ENCODE results near the gene MMP25.

The MMP25 gene

GRCh38 chr16:3099732-3100499 lies 53.6 kb downstream of the MMP25 start:
- peak overlapping the region; percentile 17 to 36 for H3K9ac ChIP-seq (ENCODE audit: low read depth in 1 of 2, low read length in 2 of 2)
- no peaks in the 10 kb centered on the region for H3K9me3 ChIP-seq (ENCODE audit: control insufficient read depth in 2 of 2, low read length in 2 of 2)
- no peaks in the 10 kb centered on the region for H3K27me3 ChIP-seq (ENCODE audit: control insufficient read depth in 2 of 2, insufficient read depth in 2 of 2, low read length in 2 of 2)
- no peaks in the 10 kb centered on the region for H3K36me3 ChIP-seq (ENCODE audit: control insufficient read depth in 2 of 2, insufficient read depth in 2 of 2, low read length in 2 of 2)
- H3K27ac ChIP-seq (ENCODE audit: low read depth in 2 of 2, low read length in 2 of 2) = no peak overlapping the region
- H3K4me1 ChIP-seq (ENCODE audit: control insufficient read depth in 2 of 2, insufficient read depth in 2 of 2, low read length in 2 of 2) = peaks cover 5 to 12% of the 10 kb centered on the region in 2 donors
- peak overlapping the region; percentile 43 to 54 for H3K4me3 ChIP-seq (ENCODE audit: low read length in 2 of 2)

- H3K27me3 ChIP-seq (ENCODE audit: control insufficient read depth in 2 of 2, insufficient read depth in 2 of 2, low read length in 2 of 2) = no peaks in the 10 kb centered on the region
- H3K9me3 ChIP-seq (ENCODE audit: control insufficient read depth in 2 of 2, low read length in 2 of 2) = no peaks in the 10 kb centered on the region
- H3K27ac ChIP-seq (ENCODE audit: low read depth in 2 of 2, low read length in 2 of 2) = peak overlapping the region in 1 of 2 donors; percentile 23
- peak overlapping the region in 1 of 2 donors; percentile 24 for H3K9ac ChIP-seq (ENCODE audit: low read depth in 1 of 2, low read length in 2 of 2)
- no peaks in the 10 kb centered on the region for H3K36me3 ChIP-seq (ENCODE audit: control insufficient read depth in 2 of 2, insufficient read depth in 2 of 2, low read length in 2 of 2)
- H3K4me1 ChIP-seq (ENCODE audit: control insufficient read depth in 2 of 2, insufficient read depth in 2 of 2, low read length in 2 of 2) = peaks cover 11 to 18% of the 10 kb centered on the region in 2 donors
- peak overlapping the region in 1 of 2 donors; percentile 37 for H3K4me3 ChIP-seq (ENCODE audit: low read length in 2 of 2)
Measured at GRCh38 chr16:3101018-3101840, 54.9 kb downstream of the MMP25 start.

- Histone ChIP-seq H3K9me3 (ENCODE audit: control insufficient read depth in 2 of 2, low read length in 2 of 2) (no peaks in the 10 kb centered on the region), H3K9ac (ENCODE audit: low read depth in 1 of 2, low read length in 2 of 2) (no peak overlapping the region), H3K36me3 (ENCODE audit: control insufficient read depth in 2 of 2, insufficient read depth in 2 of 2, low read length in 2 of 2) (no peaks in the 10 kb centered on the region), H3K27ac (ENCODE audit: low read depth in 2 of 2, low read length in 2 of 2) (no peak overlapping the region), H3K4me3 (ENCODE audit: low read length in 2 of 2) (no peak overlapping the region), H3K27me3 (ENCODE audit: control insufficient read depth in 2 of 2, insufficient read depth in 2 of 2, low read length in 2 of 2) (no peaks in the 10 kb centered on the region), H3K4me1 (ENCODE audit: control insufficient read depth in 2 of 2, insufficient read depth in 2 of 2, low read length in 2 of 2) (peaks cover 15 to 21% of the 10 kb centered on the region in 2 donors)
Measured at GRCh38 chr16:3101841-3102470, 55.6 kb downstream of the MMP25 start.

GRCh38 chr16:3106205-3106928 lies 60.0 kb downstream of the MMP25 start:
- Histone ChIP-seq H3K36me3 (ENCODE audit: control insufficient read depth in 2 of 2, insufficient read depth in 2 of 2, low read length in 2 of 2) (no peaks in the 10 kb centered on the region), H3K4me1 (ENCODE audit: control insufficient read depth in 2 of 2, insufficient read depth in 2 of 2, low read length in 2 of 2) (peaks cover 12 to 16% of the 10 kb centered on the region in 2 donors), H3K9ac (ENCODE audit: low read depth in 1 of 2, low read length in 2 of 2) (peak overlapping the region; percentile 80 to 95), H3K4me3 (ENCODE audit: low read length in 2 of 2) (peak overlapping the region; percentile 81 to 83), H3K27me3 (ENCODE audit: control insufficient read depth in 2 of 2, insufficient read depth in 2 of 2, low read length in 2 of 2) (no peaks in the 10 kb centered on the region), H3K9me3 (ENCODE audit: control insufficient read depth in 2 of 2, low read length in 2 of 2) (no peaks in the 10 kb centered on the region), H3K27ac (ENCODE audit: low read depth in 2 of 2, low read length in 2 of 2) (peak overlapping the region; percentile 82 to 83)

All from mucosa of rectum (tissue), 2 donors.